Glutamatergic neuron (in vitro differentiated cells): ENCODE results near the gene CTDSP1. TPM values are rescaled to one million over a fixed set of nuclear protein-coding genes. Genes with fewer than 3 reads are reported as not detected.

Experiments used
- DNase-seq: peaks from one replicate; pipeline ENCODE4 v3.0.0; 2022
- H3K27ac Mint-ChIP-seq: one replicate; pipeline ENCODE4 v1.8.0; 2020; ENCODE audit warnings: mild to moderate bottlenecking, mixed read lengths, inconsistent platforms; ENCODE audit not compliant: unreplicated experiment
- H3K27me3 Mint-ChIP-seq: one replicate; pipeline ENCODE4 v1.8.0; 2020; ENCODE audit warnings: mild to moderate bottlenecking, moderate library complexity, mixed read lengths, inconsistent platforms; ENCODE audit not compliant: unreplicated experiment
- H3K36me3 Mint-ChIP-seq: one replicate; pipeline ENCODE4 v1.8.0; 2020; ENCODE audit warnings: mild to moderate bottlenecking, mixed read lengths, inconsistent platforms; ENCODE audit not compliant: unreplicated experiment
- H3K4me1 Mint-ChIP-seq: one replicate; pipeline ENCODE4 v1.8.0; 2020; ENCODE audit warnings: mild to moderate bottlenecking, low read depth, mixed read lengths, inconsistent platforms; ENCODE audit not compliant: unreplicated experiment
- H3K4me3 Mint-ChIP-seq: one replicate; pipeline ENCODE4 v1.8.0; 2020; ENCODE audit warnings: mild to moderate bottlenecking, mixed read lengths, inconsistent platforms; ENCODE audit not compliant: unreplicated experiment
- H3K9me3 Mint-ChIP-seq: one replicate; pipeline ENCODE4 v1.8.0; 2020; ENCODE audit warnings: mild to moderate bottlenecking, moderate library complexity, mixed read lengths, inconsistent platforms; ENCODE audit not compliant: unreplicated experiment
- total RNA-seq: library from RNA; stranded (reverse); fragmentation: NEBNext Ultra II Directional; extraction: Animal tissue kit (Norgen Biotek cat#: 25700); gene quantifications from one replicate; pipeline ENCODE4 v1.2.1, GENCODE V29; 2021; ENCODE audit not compliant: unreplicated experiment
- TF ChIP-seq, protein P1 (sequence below): fragments of 200-600 bp; sonication (generic); IDR thresholded peaks from one replicate; pipeline ENCODE4 v1.5.0; 2021; ENCODE audit not compliant: partially characterized antibody, unreplicated experiment

CTDSP1 gene
- total RNA-seq, 1 donor from 2014 or later = 9.7 TPM

DNA sequence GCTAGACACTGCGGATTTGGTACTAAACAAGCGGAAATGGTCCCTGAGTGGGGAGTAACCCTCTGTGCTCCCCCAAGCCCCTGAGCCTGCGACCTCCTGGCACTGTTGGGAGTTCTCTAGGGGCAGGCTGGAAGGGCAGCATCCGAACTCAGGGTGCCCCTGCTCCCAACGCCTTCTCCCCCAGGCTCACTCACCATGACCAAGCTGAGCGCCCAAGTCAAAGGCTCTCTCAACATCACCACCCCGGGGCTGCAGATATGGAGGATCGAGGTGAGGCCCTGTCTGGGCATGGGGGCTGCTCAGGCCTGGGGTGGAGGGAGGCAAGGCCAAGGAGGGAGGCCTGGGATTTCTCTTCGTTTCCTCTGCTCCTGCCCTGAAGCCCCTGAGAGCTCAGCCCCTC is 23.9 kb downstream of the CTDSP1 start:
- Mint-ChIP-seq H3K4me3 (no peak overlapping the region), H3K4me1 (no peaks in the 10 kb centered on the region), H3K27me3 (peaks cover 7% of the 10 kb centered on the region), H3K9me3 (peaks cover 2% of the 10 kb centered on the region), H3K36me3 (no peaks in the 10 kb centered on the region), H3K27ac (no peak overlapping the region)
- DNase-seq = no peak
- TF ChIP-seq, protein P1, sequence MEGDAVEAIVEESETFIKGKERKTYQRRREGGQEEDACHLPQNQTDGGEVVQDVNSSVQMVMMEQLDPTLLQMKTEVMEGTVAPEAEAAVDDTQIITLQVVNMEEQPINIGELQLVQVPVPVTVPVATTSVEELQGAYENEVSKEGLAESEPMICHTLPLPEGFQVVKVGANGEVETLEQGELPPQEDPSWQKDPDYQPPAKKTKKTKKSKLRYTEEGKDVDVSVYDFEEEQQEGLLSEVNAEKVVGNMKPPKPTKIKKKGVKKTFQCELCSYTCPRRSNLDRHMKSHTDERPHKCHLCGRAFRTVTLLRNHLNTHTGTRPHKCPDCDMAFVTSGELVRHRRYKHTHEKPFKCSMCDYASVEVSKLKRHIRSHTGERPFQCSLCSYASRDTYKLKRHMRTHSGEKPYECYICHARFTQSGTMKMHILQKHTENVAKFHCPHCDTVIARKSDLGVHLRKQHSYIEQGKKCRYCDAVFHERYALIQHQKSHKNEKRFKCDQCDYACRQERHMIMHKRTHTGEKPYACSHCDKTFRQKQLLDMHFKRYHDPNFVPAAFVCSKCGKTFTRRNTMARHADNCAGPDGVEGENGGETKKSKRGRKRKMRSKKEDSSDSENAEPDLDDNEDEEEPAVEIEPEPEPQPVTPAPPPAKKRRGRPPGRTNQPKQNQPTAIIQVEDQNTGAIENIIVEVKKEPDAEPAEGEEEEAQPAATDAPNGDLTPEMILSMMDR = no peak

DNA sequence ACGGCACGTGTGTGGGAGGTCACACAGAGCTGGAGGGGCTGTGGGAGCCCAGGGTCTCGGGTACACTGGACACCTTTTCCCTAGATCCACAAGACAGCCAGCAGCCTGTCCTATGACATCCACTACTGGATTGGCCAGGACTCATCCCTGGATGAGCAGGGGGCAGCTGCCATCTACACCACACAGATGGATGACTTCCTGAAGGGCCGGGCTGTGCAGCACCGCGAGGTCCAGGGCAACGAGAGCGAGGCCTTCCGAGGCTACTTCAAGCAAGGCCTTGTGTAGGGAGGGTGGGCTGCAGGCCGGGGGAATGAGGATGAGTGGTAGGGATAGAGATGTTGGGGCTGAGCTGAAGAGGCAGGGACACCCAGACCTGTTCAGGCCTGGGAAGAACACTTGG is 25.9 kb downstream of the CTDSP1 start:
- H3K4me3 Mint-ChIP-seq = no peak overlapping the region
- no peak overlapping the region for H3K27ac Mint-ChIP-seq
- H3K4me1 Mint-ChIP-seq = no peaks in the 10 kb centered on the region
- DNase-seq = no peak
- H3K9me3 Mint-ChIP-seq = peaks cover 2% of the 10 kb centered on the region
- TF ChIP-seq, protein P1 = no peak
- H3K36me3 Mint-ChIP-seq = peaks cover 5% of the 10 kb centered on the region
- peaks cover 7% of the 10 kb centered on the region for H3K27me3 Mint-ChIP-seq

DNA sequence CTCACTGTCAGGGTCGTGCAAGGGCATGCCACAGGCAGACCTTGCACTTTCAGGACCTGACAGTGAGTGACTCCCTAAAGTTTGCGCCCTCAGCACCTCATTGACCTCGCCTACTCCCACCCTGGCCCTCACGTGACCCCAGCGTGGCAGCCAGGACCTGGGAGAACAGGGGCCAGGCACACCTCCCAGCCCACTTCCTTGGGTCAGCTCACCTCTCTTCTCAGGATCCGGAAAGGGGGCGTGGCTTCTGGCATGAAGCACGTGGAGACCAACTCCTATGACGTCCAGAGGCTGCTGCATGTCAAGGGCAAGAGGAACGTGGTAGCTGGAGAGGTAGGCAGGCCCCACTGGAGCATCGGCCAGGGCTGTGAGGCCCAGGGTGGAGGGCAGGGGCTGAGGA is 28.1 kb downstream of the CTDSP1 start:
- peaks cover 5% of the 10 kb centered on the region for H3K36me3 Mint-ChIP-seq
- no peak overlapping the region for H3K27ac Mint-ChIP-seq
- H3K4me1 Mint-ChIP-seq = no peaks in the 10 kb centered on the region
- H3K9me3 Mint-ChIP-seq = no peaks in the 10 kb centered on the region
- H3K4me3 Mint-ChIP-seq = no peak overlapping the region
- no peak for DNase-seq
- TF ChIP-seq, protein P1 = no peak
- H3K27me3 Mint-ChIP-seq = peaks cover 4% of the 10 kb centered on the region

DNA sequence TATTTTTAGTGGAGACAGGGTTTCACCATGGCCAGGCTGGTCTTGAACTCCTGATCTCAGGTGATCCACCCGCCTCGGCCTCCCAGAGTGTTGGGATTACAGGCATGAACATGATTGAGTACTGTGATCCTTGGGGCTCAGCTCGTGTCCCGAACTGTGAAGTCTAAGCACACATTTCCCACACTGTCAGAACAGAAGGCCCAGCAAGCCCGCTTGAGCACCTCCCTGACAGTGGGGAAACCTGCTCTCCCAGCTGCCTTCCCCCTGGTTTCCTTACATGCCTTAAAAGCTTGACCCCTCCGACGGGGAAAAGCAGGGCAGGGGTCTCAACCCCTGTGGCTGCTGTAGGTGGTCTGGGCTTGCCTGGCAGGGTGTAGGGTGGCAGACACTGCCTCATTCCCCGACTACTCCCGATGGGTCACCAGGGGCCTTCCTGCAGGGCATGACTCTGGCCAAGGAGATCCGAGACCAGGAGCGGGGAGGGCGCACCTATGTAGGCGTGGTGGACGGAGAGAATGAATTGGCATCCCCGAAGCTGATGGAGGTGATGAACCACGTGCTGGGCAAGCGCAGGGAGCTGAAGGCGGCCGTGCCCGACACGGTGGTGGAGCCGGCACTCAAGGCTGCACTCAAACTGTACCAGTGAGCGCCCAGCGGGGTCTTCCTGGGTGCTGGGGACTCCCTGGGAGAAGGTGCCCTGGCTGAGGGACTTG is 29.3 kb downstream of the CTDSP1 start:
- Mint-ChIP-seq H3K27me3 (peaks cover 4% of the 10 kb centered on the region), H3K36me3 (peaks cover 5% of the 10 kb centered on the region), H3K27ac (no peak overlapping the region), H3K4me1 (no peaks in the 10 kb centered on the region), H3K4me3 (no peak overlapping the region), H3K9me3 (no peaks in the 10 kb centered on the region)
- DNase-seq = peak; percentile 6
- TF ChIP-seq, protein P1 = no peak

DNA sequence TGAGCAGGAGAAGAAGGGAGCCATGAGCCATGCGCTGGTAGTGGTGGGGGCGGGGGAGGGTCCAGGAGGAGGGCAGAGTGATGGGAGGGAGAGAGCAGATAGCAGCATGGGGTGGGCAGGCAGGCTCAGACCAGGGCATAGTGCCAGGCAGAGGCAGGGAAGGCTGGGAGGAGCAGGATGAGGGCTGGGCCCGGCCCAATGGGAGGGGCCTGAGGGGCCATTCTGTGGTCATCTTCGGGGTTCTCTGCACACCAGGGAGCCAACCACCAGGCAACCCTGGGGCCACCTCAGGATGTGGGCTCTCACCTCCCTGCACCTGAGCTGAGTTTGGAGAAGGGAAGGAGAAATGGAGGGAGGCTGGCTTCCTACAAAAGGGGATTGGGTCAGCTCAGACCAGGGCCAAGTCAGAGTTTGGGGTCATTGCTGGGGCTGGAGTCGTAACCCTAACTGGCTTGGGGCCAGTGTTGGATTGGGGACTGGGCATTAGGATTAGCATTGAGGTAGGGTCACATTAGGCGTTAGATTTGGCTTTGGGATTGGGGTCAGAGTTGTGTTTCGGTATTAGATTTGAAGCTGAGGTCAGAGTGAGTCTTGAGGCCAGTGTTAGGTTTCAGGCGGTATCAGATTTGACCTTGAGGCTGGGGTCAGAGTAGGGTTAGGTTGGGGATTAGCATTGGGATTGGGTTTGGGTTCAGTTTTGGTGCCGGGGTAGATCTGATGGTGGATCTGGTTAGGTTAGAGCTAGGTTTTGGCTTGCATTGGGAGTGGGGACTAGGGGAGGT is 30.4 kb downstream of the CTDSP1 start:
- Mint-ChIP-seq H3K4me3 (no peak overlapping the region), H3K9me3 (no peaks in the 10 kb centered on the region), H3K4me1 (no peaks in the 10 kb centered on the region), H3K27me3 (peaks cover 2% of the 10 kb centered on the region), H3K36me3 (peaks cover 5% of the 10 kb centered on the region), H3K27ac (no peak overlapping the region)
- TF ChIP-seq, protein P1 = no peak
- no peak for DNase-seq
